K562 (cell line): ENCODE results near the gene PSEN1. TPM values are rescaled to one million over a fixed set of nuclear protein-coding genes. Genes with fewer than 3 reads are reported as not detected.

Experiments
- ELF4 ChIP-seq: fragments of 450-650 bp; formaldehyde crosslinking; IDR thresholded peaks from 2 replicates; pipeline ENCODE4 v1.4.0; 2022; ENCODE audit warnings: missing genetic modification characterization
- POLR2H ChIP-seq: IDR thresholded peaks from 2 replicates; pipeline ENCODE4 v1.6.1; 2016; ENCODE audit warnings: missing genetic modification characterization, low read depth, mild to moderate bottlenecking, control low read depth, missing compliant biosample characterization, moderate library complexity
- TRIM25 ChIP-seq: fragments of 450-650 bp; IDR thresholded peaks from 2 replicates; pipeline ENCODE4 v1.7.0; 2016; ENCODE audit warnings: borderline replicate concordance
- ZNF57 ChIP-seq: fragments of 450-650 bp; formaldehyde crosslinking; IDR thresholded peaks from 2 replicates; pipeline ENCODE4 v1.4.0; 2020; ENCODE audit warnings: mild to moderate bottlenecking, moderate library complexity
- ZNF695 ChIP-seq: fragments of 450-650 bp; formaldehyde crosslinking; IDR thresholded peaks from 2 replicates; pipeline ENCODE4 v1.4.0; 2020; ENCODE audit warnings: mild to moderate bottlenecking, moderate library complexity
- polyA plus RNA-seq, 8 experiments: library from polyadenylated mRNA; depleted of rRNA in 4 of 8; stranded (reverse) in 5 of 8; unstranded in 3 of 8; fragments of >200 nt; fragmentation: Nextera tagmentation in 2 of 8; fragmentation: Illumina TruSeq in 1 of 8; extraction: Ambion mirVana in 2 of 8; extraction: Trizol in 1 of 8; gene quantifications; 2 replicates each; pipeline versions ENCODE4 v1.2.1 to v1.2.3, GENCODE V29; 2011 to 2014; ENCODE audit warnings: inconsistent platforms in 1 of 8, missing spikeins in 1 of 8
- total RNA-seq, 7 experiments: library from RNA; depleted of rRNA in 6 of 7; stranded (reverse); fragments of >200 nt in 6 of 7; fragmentation: Illumina TruSeq in 2 of 7; extraction: Trizol in 2 of 7; gene quantifications; 2 replicates each; pipeline versions ENCODE4 v1.2.1 to v1.2.3, GENCODE V29; 2011 to 2021; ENCODE audit warnings: low replicate concordance in 1 of 7
- TF ChIP-seq, protein P1 (sequence below): fragments of 250-450 bp; sonication (Bioruptor Pico); IDR thresholded peaks from 2 replicates; pipeline ENCODE4 v1.4.0; 2020
- TF ChIP-seq, protein P2 (sequence below), 2 experiments: fragments of 450-650 bp; IDR thresholded peaks; 2 replicates each; pipeline ENCODE4 v1.6.1; 2018; ENCODE audit warnings: mild to moderate bottlenecking in 2 of 2, low read depth in 1 of 2; ENCODE audit not compliant: partially characterized antibody in 2 of 2
- TF ChIP-seq, protein P3 (sequence below): sonication (generic); formaldehyde crosslinking; IDR thresholded peaks from 2 replicates; pipeline ENCODE4 v1.8.1; 2023; ENCODE audit warnings: missing genetic modification reagents, mild to moderate bottlenecking, borderline replicate concordance

The PSEN1 gene
- total and polyA plus RNA-seq, 9 of the 15 experiments (the other 6 are each of a cell fraction or from before 2014, with no cell fraction given) = 6.5 to 25.2 (median 14.3) TPM

DNA sequence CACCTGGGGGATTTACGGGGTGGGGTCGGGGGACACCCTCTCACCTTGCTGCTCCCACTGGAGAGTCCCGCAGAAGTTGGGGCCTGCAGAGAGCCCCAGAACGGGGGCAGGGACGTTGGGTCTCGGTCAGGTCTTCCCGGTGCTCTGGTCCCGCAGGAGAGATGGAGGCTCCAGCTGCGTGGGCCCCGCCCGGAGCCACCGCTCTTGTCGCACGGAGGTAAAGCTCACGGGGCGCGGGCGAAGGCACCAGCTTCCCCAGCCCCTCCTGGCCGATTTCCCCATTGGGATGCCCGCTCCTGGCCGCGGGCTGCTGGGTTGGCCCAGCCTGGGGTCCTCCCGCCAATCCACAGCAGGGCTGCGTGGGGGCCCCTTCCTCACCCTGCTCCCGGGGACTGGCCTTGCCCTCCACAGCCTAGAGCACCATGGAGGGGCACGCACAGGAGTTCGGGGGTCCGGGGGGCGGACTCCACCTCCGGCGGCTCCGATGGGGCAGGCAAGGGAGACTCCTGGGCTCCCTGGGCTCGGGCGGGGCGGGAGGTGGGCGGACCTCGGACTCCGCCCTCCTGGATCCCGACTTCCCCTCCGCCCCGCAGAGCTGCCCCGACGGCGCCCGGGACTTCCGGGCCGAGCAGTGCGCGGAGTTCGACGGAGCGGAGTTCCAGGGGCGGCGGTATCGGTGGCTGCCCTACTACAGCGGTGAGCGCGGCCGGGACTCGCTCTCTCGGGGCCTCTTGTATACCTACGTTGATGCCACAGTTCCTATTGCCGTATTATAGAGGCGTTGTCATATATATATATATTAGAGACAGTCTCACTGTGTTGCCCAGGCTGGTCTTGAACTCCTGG, 109.4 kb downstream of the PSEN1 start (continued):
- TF ChIP-seq, protein P1, sequence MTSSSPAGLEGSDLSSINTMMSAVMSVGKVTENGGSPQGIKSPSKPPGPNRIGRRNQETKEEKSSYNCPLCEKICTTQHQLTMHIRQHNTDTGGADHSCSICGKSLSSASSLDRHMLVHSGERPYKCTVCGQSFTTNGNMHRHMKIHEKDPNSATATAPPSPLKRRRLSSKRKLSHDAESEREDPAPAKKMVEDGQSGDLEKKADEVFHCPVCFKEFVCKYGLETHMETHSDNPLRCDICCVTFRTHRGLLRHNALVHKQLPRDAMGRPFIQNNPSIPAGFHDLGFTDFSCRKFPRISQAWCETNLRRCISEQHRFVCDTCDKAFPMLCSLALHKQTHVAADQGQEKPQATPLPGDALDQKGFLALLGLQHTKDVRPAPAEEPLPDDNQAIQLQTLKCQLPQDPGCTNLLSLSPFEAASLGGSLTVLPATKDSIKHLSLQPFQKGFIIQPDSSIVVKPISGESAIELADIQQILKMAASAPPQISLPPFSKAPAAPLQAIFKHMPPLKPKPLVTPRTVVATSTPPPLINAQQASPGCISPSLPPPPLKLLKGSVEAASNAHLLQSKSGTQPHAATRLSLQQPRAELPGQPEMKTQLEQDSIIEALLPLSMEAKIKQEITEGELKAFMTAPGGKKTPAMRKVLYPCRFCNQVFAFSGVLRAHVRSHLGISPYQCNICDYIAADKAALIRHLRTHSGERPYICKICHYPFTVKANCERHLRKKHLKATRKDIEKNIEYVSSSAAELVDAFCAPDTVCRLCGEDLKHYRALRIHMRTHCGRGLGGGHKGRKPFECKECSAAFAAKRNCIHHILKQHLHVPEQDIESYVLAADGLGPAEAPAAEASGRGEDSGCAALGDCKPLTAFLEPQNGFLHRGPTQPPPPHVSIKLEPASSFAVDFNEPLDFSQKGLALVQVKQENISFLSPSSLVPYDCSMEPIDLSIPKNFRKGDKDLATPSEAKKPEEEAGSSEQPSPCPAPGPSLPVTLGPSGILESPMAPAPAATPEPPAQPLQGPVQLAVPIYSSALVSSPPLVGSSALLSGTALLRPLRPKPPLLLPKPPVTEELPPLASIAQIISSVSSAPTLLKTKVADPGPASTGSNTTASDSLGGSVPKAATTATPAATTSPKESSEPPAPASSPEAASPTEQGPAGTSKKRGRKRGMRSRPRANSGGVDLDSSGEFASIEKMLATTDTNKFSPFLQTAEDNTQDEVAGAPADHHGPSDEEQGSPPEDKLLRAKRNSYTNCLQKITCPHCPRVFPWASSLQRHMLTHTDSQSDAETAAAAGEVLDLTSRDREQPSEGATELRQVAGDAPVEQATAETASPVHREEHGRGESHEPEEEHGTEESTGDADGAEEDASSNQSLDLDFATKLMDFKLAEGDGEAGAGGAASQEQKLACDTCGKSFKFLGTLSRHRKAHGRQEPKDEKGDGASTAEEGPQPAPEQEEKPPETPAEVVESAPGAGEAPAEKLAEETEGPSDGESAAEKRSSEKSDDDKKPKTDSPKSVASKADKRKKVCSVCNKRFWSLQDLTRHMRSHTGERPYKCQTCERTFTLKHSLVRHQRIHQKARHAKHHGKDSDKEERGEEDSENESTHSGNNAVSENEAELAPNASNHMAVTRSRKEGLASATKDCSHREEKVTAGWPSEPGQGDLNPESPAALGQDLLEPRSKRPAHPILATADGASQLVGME (CRISPR knock-in tag) = no peak
- TF ChIP-seq, protein P2, sequence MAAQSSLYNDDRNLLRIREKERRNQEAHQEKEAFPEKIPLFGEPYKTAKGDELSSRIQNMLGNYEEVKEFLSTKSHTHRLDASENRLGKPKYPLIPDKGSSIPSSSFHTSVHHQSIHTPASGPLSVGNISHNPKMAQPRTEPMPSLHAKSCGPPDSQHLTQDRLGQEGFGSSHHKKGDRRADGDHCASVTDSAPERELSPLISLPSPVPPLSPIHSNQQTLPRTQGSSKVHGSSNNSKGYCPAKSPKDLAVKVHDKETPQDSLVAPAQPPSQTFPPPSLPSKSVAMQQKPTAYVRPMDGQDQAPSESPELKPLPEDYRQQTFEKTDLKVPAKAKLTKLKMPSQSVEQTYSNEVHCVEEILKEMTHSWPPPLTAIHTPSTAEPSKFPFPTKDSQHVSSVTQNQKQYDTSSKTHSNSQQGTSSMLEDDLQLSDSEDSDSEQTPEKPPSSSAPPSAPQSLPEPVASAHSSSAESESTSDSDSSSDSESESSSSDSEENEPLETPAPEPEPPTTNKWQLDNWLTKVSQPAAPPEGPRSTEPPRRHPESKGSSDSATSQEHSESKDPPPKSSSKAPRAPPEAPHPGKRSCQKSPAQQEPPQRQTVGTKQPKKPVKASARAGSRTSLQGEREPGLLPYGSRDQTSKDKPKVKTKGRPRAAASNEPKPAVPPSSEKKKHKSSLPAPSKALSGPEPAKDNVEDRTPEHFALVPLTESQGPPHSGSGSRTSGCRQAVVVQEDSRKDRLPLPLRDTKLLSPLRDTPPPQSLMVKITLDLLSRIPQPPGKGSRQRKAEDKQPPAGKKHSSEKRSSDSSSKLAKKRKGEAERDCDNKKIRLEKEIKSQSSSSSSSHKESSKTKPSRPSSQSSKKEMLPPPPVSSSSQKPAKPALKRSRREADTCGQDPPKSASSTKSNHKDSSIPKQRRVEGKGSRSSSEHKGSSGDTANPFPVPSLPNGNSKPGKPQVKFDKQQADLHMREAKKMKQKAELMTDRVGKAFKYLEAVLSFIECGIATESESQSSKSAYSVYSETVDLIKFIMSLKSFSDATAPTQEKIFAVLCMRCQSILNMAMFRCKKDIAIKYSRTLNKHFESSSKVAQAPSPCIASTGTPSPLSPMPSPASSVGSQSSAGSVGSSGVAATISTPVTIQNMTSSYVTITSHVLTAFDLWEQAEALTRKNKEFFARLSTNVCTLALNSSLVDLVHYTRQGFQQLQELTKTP (IDR thresholded peaks at IDR 0.05; ENCODE audit: low read depth in 1 of 2, partially characterized antibody in 2 of 2) = no peak
- TF ChIP-seq TRIM25 (no peak), POLR2H (tag) (no peak), ZNF57 (no peak), ZNF695 (CRISPR knock-in tag) (no peak), ELF4 (CRISPR knock-in tag) (no peak)
- TF ChIP-seq, protein P3, sequence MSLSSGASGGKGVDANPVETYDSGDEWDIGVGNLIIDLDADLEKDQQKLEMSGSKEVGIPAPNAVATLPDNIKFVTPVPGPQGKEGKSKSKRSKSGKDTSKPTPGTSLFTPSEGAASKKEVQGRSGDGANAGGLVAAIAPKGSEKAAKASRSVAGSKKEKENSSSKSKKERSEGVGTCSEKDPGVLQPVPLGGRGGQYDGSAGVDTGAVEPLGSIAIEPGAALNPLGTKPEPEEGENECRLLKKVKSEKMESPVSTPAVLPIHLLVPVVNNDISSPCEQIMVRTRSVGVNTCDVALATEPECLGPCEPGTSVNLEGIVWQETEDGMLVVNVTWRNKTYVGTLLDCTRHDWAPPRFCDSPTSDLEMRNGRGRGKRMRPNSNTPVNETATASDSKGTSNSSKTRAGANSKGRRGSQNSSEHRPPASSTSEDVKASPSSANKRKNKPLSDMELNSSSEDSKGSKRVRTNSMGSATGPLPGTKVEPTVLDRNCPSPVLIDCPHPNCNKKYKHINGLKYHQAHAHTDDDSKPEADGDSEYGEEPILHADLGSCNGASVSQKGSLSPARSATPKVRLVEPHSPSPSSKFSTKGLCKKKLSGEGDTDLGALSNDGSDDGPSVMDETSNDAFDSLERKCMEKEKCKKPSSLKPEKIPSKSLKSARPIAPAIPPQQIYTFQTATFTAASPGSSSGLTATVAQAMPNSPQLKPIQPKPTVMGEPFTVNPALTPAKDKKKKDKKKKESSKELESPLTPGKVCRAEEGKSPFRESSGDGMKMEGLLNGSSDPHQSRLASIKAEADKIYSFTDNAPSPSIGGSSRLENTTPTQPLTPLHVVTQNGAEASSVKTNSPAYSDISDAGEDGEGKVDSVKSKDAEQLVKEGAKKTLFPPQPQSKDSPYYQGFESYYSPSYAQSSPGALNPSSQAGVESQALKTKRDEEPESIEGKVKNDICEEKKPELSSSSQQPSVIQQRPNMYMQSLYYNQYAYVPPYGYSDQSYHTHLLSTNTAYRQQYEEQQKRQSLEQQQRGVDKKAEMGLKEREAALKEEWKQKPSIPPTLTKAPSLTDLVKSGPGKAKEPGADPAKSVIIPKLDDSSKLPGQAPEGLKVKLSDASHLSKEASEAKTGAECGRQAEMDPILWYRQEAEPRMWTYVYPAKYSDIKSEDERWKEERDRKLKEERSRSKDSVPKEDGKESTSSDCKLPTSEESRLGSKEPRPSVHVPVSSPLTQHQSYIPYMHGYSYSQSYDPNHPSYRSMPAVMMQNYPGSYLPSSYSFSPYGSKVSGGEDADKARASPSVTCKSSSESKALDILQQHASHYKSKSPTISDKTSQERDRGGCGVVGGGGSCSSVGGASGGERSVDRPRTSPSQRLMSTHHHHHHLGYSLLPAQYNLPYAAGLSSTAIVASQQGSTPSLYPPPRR (CRISPR knock-in tag) = no peak
